ENCODE measurements around the gene ZNF385B.

The ZNF385B gene

DNA sequence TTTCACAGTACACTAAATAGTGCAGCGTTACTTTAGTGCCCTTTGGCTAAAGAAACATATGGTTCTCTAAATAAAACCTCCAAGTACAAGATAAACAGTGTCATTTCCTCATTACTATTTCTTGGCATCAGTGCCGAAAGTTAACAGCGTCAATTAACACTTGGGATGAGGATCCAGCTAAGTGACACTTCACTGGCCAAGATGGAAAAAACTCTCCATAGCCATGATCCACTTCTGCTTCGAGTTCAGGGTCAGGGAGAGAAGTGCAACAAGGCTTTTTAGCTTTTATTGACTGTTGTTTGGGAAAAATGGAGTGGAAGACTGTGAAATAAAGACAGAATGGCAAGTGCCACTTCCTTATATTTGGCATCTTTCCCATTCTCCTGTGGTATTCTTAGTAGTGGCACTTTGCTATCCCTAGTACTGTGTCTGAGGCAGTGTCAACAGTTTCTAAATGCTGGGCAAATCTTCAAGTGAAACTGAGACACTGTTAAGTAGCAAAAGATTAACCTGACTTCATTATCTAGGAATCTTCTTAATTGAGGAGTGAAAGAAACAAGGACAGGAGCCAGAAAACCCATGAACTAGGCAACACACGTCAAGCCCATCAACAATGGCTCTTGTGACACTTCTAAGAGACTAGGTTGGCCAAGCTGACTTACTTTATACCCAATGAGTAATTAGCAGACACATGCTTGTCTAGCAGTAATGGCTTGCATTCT is 374.2 kb downstream of the ZNF385B start:
- TF ChIP-seq, protein P1, sequence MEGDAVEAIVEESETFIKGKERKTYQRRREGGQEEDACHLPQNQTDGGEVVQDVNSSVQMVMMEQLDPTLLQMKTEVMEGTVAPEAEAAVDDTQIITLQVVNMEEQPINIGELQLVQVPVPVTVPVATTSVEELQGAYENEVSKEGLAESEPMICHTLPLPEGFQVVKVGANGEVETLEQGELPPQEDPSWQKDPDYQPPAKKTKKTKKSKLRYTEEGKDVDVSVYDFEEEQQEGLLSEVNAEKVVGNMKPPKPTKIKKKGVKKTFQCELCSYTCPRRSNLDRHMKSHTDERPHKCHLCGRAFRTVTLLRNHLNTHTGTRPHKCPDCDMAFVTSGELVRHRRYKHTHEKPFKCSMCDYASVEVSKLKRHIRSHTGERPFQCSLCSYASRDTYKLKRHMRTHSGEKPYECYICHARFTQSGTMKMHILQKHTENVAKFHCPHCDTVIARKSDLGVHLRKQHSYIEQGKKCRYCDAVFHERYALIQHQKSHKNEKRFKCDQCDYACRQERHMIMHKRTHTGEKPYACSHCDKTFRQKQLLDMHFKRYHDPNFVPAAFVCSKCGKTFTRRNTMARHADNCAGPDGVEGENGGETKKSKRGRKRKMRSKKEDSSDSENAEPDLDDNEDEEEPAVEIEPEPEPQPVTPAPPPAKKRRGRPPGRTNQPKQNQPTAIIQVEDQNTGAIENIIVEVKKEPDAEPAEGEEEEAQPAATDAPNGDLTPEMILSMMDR (IDR thresholded peaks at IDR 0.05; ENCODE audit: low read depth, low read length, missing control alignments) = no peak
- no peak overlapping the region for H3K4me3 ChIP-seq (ENCODE audit: low read depth, low read length)
- in situ Hi-C loops (cut with HindIII; ENCODE audit: low sequenced_read_pairs) = no loop called here
- DNase-seq (ENCODE audit: low read depth) = no peak

GRCh38 chr2:179483131-179483530 is 378.3 kb downstream of the ZNF385B start:
- DNase-seq (ENCODE audit: low read depth) = no peak
- H3K4me3 ChIP-seq (ENCODE audit: low read depth, low read length) = no peak overlapping the region
- TF ChIP-seq, protein P1 (IDR thresholded peaks at IDR 0.05; ENCODE audit: low read depth, low read length, missing control alignments) = no peak
- in situ Hi-C loops (cut with HindIII; ENCODE audit: low sequenced_read_pairs) = no loop called here

- no peak overlapping the region for H3K4me3 ChIP-seq (ENCODE audit: low read depth, low read length)
- no peak for DNase-seq (ENCODE audit: low read depth)
- TF ChIP-seq, protein P1 (IDR thresholded peaks at IDR 0.05; ENCODE audit: low read depth, low read length, missing control alignments) = no peak
- in situ Hi-C loops (cut with HindIII; ENCODE audit: low sequenced_read_pairs) = no loop called here
These were observed 381.5 kb downstream of the ZNF385B start for GRCh38 chr2:179479947-179480346.

- H3K4me3 ChIP-seq (ENCODE audit: low read depth, low read length) = no peak overlapping the region
- TF ChIP-seq, protein P1 (IDR thresholded peaks at IDR 0.05; ENCODE audit: low read depth, low read length, missing control alignments) = no peak
- in situ Hi-C loops (cut with HindIII; ENCODE audit: low sequenced_read_pairs) = no loop called here
- DNase-seq (ENCODE audit: low read depth) = no peak
These were observed 382.6 kb downstream of the ZNF385B start for GRCh38 chr2:179478771-179479170.

DNA sequence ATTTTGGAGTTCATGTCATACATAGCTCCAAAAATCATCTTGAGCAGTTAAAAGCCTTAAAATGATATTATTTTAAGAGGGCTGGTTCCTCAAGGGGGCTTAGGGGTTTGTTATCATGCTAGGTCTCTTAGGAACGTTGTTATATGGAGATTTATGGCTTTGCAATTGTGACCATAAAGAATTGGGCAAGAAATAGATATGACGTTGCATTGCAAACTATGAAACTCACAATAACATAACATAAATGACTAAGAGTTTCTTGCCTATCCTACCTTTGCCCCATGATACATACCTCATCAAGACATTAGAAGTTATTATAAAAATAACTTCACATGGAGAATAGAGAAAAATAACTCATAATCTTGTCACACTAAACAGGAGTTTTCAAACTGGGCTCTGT is 390.4 kb downstream of the ZNF385B start:
- no peak for DNase-seq (ENCODE audit: low read depth)
- in situ Hi-C loops (cut with HindIII; ENCODE audit: low sequenced_read_pairs) = no loop called here
- TF ChIP-seq, protein P1 (IDR thresholded peaks at IDR 0.05; ENCODE audit: low read depth, low read length, missing control alignments) = no peak
- no peak overlapping the region for H3K4me3 ChIP-seq (ENCODE audit: low read depth, low read length)

- H3K4me3 ChIP-seq (ENCODE audit: low read depth, low read length) = no peak overlapping the region
- in situ Hi-C loops (cut with HindIII; ENCODE audit: low sequenced_read_pairs) = no loop called here
- TF ChIP-seq, protein P1 (IDR thresholded peaks at IDR 0.05; ENCODE audit: low read depth, low read length, missing control alignments) = no peak
- DNase-seq (ENCODE audit: low read depth) = no peak
These were observed 391.3 kb downstream of the ZNF385B start for GRCh38 chr2:179470089-179470488.

All from astrocyte of the cerebellum (primary cell).